Measurements from ENCODE around the gene VIPAS39. TPM values are rescaled to one million over a fixed set of nuclear protein-coding genes. Genes with fewer than 3 reads are reported as not detected.

VIPAS39 gene
- total RNA-seq, 1 experiment from 2014 or later: 16.8 TPM

DNA sequence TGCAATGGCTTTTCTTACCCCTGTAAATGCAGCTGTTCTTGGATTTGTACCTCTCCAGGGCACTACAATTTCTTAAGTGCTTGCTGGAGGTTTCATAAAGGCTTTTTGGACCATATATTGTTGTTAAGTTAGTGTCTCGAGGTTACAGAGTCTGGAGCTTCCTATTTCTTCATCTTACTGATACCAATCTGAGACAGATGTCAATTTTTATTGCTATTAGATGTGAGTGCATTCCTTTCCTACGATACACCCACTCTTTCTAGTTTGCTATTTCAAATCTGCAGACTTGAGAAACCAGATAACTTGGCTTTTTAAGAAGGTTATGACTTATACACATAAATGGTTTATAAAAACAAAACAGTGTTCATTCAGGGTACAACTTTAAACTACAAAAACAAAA is 36.2 kb downstream of the VIPAS39 start:
- H4K20me1 ChIP-seq (ENCODE audit: insufficient read depth): no peaks in the 10 kb centered on the region
- H3K9me3 ChIP-seq (ENCODE audit: control insufficient read depth in 1 of 2, insufficient read depth in 1 of 2, low read depth in 1 of 2, low read length in 2 of 2): no peaks in the 10 kb centered on the region; a peak in 1 of 4 replicates
- no peak for DNase-seq (ENCODE audit: low read depth, low spot score)
- CTCF ChIA-PET: no interaction called here
- BruUV-seq (replicated peaks): no TSS peak
- H3K36me3 ChIP-seq (ENCODE audit: control insufficient read depth in 1 of 2, insufficient read depth in 2 of 2, low read length in 2 of 2): peaks cover 3 to 14% of the 10 kb centered on the region in 2 experiments; a peak in 3 of 4 replicates
- no peaks in the 10 kb centered on the region for H3K27me3 ChIP-seq (ENCODE audit: insufficient read depth, low read length)
- H3K9ac ChIP-seq (ENCODE audit: low read length): no peak overlapping the region
- intact Hi-C loops (cut with micrococcal nuclease): no loop called here
- H2AFZ ChIP-seq (ENCODE audit: low read depth, low read length, poor library complexity, severe bottlenecking): no peak overlapping the region
- ATAC-seq: no peak
- no peak overlapping the region for H3K27ac ChIP-seq (ENCODE audit: low read depth, low read length)
- TF ChIP-seq, protein P1, sequence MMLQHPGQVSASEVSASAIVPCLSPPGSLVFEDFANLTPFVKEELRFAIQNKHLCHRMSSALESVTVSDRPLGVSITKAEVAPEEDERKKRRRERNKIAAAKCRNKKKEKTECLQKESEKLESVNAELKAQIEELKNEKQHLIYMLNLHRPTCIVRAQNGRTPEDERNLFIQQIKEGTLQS (IDR thresholded peaks at IDR 0.05): no peak
- no peak for TF ChIP-seq YY1 (IDR thresholded peaks at IDR 0.05; ENCODE audit: extremely low read depth, insufficient replicate concordance, low read depth, low read length)
- TF ChIP-seq, protein P2, sequence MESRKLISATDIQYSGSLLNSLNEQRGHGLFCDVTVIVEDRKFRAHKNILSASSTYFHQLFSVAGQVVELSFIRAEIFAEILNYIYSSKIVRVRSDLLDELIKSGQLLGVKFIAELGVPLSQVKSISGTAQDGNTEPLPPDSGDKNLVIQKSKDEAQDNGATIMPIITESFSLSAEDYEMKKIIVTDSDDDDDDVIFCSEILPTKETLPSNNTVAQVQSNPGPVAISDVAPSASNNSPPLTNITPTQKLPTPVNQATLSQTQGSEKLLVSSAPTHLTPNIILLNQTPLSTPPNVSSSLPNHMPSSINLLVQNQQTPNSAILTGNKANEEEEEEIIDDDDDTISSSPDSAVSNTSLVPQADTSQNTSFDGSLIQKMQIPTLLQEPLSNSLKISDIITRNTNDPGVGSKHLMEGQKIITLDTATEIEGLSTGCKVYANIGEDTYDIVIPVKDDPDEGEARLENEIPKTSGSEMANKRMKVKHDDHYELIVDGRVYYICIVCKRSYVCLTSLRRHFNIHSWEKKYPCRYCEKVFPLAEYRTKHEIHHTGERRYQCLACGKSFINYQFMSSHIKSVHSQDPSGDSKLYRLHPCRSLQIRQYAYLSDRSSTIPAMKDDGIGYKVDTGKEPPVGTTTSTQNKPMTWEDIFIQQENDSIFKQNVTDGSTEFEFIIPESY (IDR thresholded peaks at IDR 0.05; ENCODE audit: extremely low read depth, insufficient replicate concordance, low read length): no peak
- TF ChIP-seq SIN3A (IDR thresholded peaks at IDR 0.05; ENCODE audit: low read depth): no peak
- no peak for TF ChIP-seq EZH2phosphoT487 (IDR thresholded peaks at IDR 0.05; ENCODE audit: borderline replicate concordance)
- no peak for TF ChIP-seq POLR2A (IDR thresholded peaks at IDR 0.05; ENCODE audit: borderline replicate concordance, extremely low read depth, insufficient read depth, insufficient read length)
- TF ChIP-seq, protein P3, sequence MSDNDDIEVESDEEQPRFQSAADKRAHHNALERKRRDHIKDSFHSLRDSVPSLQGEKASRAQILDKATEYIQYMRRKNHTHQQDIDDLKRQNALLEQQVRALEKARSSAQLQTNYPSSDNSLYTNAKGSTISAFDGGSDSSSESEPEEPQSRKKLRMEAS (IDR thresholded peaks at IDR 0.05): no peak
- no peak for TF ChIP-seq TCF7L2 (IDR thresholded peaks at IDR 0.05; ENCODE audit: borderline replicate concordance, extremely low read depth, insufficient read depth, insufficient read length)
- TF ChIP-seq ELF1 (IDR thresholded peaks at IDR 0.05; ENCODE audit: borderline replicate concordance, low read depth): no peak
- TF ChIP-seq EZH2 (IDR thresholded peaks at IDR 0.05): no peak
- no peak for TF ChIP-seq POLR2AphosphoS5 (IDR thresholded peaks at IDR 0.05; ENCODE audit: low read depth, low read length)
- TF ChIP-seq, protein P4, sequence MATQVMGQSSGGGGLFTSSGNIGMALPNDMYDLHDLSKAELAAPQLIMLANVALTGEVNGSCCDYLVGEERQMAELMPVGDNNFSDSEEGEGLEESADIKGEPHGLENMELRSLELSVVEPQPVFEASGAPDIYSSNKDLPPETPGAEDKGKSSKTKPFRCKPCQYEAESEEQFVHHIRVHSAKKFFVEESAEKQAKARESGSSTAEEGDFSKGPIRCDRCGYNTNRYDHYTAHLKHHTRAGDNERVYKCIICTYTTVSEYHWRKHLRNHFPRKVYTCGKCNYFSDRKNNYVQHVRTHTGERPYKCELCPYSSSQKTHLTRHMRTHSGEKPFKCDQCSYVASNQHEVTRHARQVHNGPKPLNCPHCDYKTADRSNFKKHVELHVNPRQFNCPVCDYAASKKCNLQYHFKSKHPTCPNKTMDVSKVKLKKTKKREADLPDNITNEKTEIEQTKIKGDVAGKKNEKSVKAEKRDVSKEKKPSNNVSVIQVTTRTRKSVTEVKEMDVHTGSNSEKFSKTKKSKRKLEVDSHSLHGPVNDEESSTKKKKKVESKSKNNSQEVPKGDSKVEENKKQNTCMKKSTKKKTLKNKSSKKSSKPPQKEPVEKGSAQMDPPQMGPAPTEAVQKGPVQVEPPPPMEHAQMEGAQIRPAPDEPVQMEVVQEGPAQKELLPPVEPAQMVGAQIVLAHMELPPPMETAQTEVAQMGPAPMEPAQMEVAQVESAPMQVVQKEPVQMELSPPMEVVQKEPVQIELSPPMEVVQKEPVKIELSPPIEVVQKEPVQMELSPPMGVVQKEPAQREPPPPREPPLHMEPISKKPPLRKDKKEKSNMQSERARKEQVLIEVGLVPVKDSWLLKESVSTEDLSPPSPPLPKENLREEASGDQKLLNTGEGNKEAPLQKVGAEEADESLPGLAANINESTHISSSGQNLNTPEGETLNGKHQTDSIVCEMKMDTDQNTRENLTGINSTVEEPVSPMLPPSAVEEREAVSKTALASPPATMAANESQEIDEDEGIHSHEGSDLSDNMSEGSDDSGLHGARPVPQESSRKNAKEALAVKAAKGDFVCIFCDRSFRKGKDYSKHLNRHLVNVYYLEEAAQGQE (IDR thresholded peaks at IDR 0.05; ENCODE audit: low read depth): no peak
- no peak for TF ChIP-seq JUND (IDR thresholded peaks at IDR 0.05)
- no peak for TF ChIP-seq CBX3 (IDR thresholded peaks at IDR 0.05; ENCODE audit: low read depth)
- TF ChIP-seq SRF (IDR thresholded peaks at IDR 0.05; ENCODE audit: low read depth): no peak
- no peak for TF ChIP-seq SP1 (IDR thresholded peaks at IDR 0.05; ENCODE audit: low read depth)
- no peak for TF ChIP-seq RAD21 (IDR thresholded peaks at IDR 0.05; ENCODE audit: low read depth)
- H3K79me2 ChIP-seq (ENCODE audit: insufficient read depth, low read length): no peaks in the 10 kb centered on the region
- RAD21 ChIA-PET (ENCODE audit: low non-redundant PET in 1 of 2, low total read pairs in 2 of 2, uncharacterized antibody in 2 of 2, unreplicated experiment in 2 of 2): no interaction called here
- H3K4me1 ChIP-seq (ENCODE audit: control insufficient read depth in 1 of 2, insufficient read depth in 2 of 2, low read length in 2 of 2): no peaks in the 10 kb centered on the region
- H3K4me2 ChIP-seq (ENCODE audit: low read length): no peak overlapping the region
- no peak overlapping the region for H3K4me3 ChIP-seq (replicated peaks in 1 of 2; ENCODE audit: low read depth in 1 of 2, low read length in 2 of 2)
- POLR2A ChIA-PET: no interaction called here
- H3K9me2 ChIP-seq (ENCODE audit: insufficient read depth): no peaks in the 10 kb centered on the region
